K562 (cell line): ENCODE data around the gene ROS1. TPM values are rescaled to one million over a fixed set of nuclear protein-coding genes. Genes with fewer than 3 reads are reported as not detected.

Experiments used
- BCL6 ChIP-seq: fragments of 250-450 bp; sonication (Bioruptor Pico); IDR thresholded peaks from 2 replicates; pipeline ENCODE4 v1.4.0; 2020
- CBX3 ChIP-seq, 2 experiments: IDR thresholded peaks; 1 replicate in 1 of 2; 2 replicates in 1 of 2; pipeline ENCODE4 v1.6.1; 2012; ENCODE audit warnings: inconsistent platforms in 2 of 2, low read length in 2 of 2, borderline replicate concordance in 1 of 2, control low read depth in 1 of 2
- CBX8 ChIP-seq: fragments of 200-600 bp; sonication (generic); IDR thresholded peaks from 2 replicates; pipeline ENCODE4 v1.6.1; 2012; ENCODE audit warnings: borderline replicate concordance, mixed run types, low read depth, mild to moderate bottlenecking, moderate library complexity, mixed read lengths, low read length, control low read depth, inconsistent platforms; ENCODE audit not compliant: poor library complexity, severe bottlenecking; ENCODE audit errors: extremely low read depth
- DPF2 ChIP-seq: fragments of 450-650 bp; IDR thresholded peaks from 2 replicates; pipeline ENCODE4 v1.6.1; 2016
- FOS ChIP-seq: IDR thresholded peaks from 3 replicates; pipeline ENCODE4 v1.6.1; 2011; ENCODE audit not compliant: insufficient read length; ENCODE audit errors: extremely low read depth
- FOSL1 ChIP-seq: fragments of 200-800 bp; sonication (Bioruptor generic); conservative IDR thresholded peaks from 2 replicates; pipeline ENCODE4 v1.6.1; 2016; ENCODE audit warnings: missing genetic modification characterization, missing compliant biosample characterization
- HMG20B ChIP-seq: fragments of 250-450 bp; sonication (Bioruptor Pico); IDR thresholded peaks from 2 replicates; pipeline ENCODE4 v1.5.0; 2021; ENCODE audit warnings: mild to moderate bottlenecking
- KLF16 ChIP-seq: IDR thresholded peaks from 2 replicates; pipeline ENCODE4 v1.6.1; 2016; ENCODE audit warnings: antibody characterized with exemption
- NCOA4 ChIP-seq: fragments of 450-650 bp; IDR thresholded peaks from 2 replicates; pipeline ENCODE4 v1.6.1; 2018; ENCODE audit warnings: mild to moderate bottlenecking; ENCODE audit not compliant: partially characterized antibody
- NFATC3 ChIP-seq: fragments of 450-650 bp; IDR thresholded peaks from 2 replicates; pipeline ENCODE4 v1.6.1; 2017; ENCODE audit warnings: mild to moderate bottlenecking
- NONO ChIP-seq, 2 experiments: fragments of 200-400 bp in 1 of 2; fragments of 450-650 bp in 1 of 2; formaldehyde crosslinking in 1 of 2; IDR thresholded peaks; 2 replicates each; pipeline ENCODE4 v1.6.1; 2017; ENCODE audit warnings: low read depth in 2 of 2, mild to moderate bottlenecking in 2 of 2, moderate library complexity in 2 of 2, low read length in 1 of 2
- TAF15 ChIP-seq: fragments of 200-400 bp; formaldehyde crosslinking; IDR thresholded peaks from 2 replicates; pipeline ENCODE4 v1.6.1; 2017; ENCODE audit warnings: mild to moderate bottlenecking, low read depth, low read length, moderate library complexity
- WHSC1 ChIP-seq: IDR thresholded peaks from one replicate; pipeline ENCODE4 v1.6.1; 2012; ENCODE audit warnings: low read length, control low read depth, inconsistent platforms
- ZNF3 ChIP-seq: fragments of 250-450 bp; sonication (Bioruptor Pico); IDR thresholded peaks from 2 replicates; pipeline ENCODE4 v1.5.0; 2021; ENCODE audit warnings: mild to moderate bottlenecking, moderate library complexity
- ZNF354B ChIP-seq: fragments of 250-450 bp; sonication (Bioruptor Pico); IDR thresholded peaks from 2 replicates; pipeline ENCODE4 v1.4.0; 2020
- polyA plus RNA-seq, 8 experiments: library from polyadenylated mRNA; depleted of rRNA in 4 of 8; stranded (reverse) in 5 of 8; unstranded in 3 of 8; fragments of >200 nt; fragmentation: Nextera tagmentation in 2 of 8; fragmentation: Illumina TruSeq in 1 of 8; extraction: Ambion mirVana in 2 of 8; extraction: Trizol in 1 of 8; gene quantifications; 2 replicates each; pipeline versions ENCODE4 v1.2.1 to v1.2.3, GENCODE V29; 2011 to 2014; ENCODE audit warnings: inconsistent platforms in 1 of 8, missing spikeins in 1 of 8
- total RNA-seq, 7 experiments: library from RNA; depleted of rRNA in 6 of 7; stranded (reverse); fragments of >200 nt in 6 of 7; fragmentation: Illumina TruSeq in 2 of 7; extraction: Trizol in 2 of 7; gene quantifications; 2 replicates each; pipeline versions ENCODE4 v1.2.1 to v1.2.3, GENCODE V29; 2011 to 2021; ENCODE audit warnings: low replicate concordance in 1 of 7
- TF ChIP-seq, protein P1 (sequence below): fragments of 250-450 bp; sonication (Bioruptor Pico); IDR thresholded peaks from 2 replicates; pipeline ENCODE4 v1.9.0; 2021; ENCODE audit warnings: mild to moderate bottlenecking, inconsistent platforms
- TF ChIP-seq, protein P2 (sequence below): sonication (generic); formaldehyde crosslinking; IDR thresholded peaks from 2 replicates; pipeline ENCODE4 v1.8.1; 2022; ENCODE audit warnings: missing genetic modification reagents
- TF ChIP-seq, protein P3 (sequence below): IDR thresholded peaks from 2 replicates; pipeline ENCODE4 v1.6.1; 2014; ENCODE audit warnings: antibody characterized with exemption

The ROS1 gene
- total and polyA plus RNA-seq, 9 of the 15 experiments (the other 6 are each of a cell fraction or from before 2014, with no cell fraction given): under 0.01 to 0.16 (median 0.04) TPM; not detected in 6

DNA sequence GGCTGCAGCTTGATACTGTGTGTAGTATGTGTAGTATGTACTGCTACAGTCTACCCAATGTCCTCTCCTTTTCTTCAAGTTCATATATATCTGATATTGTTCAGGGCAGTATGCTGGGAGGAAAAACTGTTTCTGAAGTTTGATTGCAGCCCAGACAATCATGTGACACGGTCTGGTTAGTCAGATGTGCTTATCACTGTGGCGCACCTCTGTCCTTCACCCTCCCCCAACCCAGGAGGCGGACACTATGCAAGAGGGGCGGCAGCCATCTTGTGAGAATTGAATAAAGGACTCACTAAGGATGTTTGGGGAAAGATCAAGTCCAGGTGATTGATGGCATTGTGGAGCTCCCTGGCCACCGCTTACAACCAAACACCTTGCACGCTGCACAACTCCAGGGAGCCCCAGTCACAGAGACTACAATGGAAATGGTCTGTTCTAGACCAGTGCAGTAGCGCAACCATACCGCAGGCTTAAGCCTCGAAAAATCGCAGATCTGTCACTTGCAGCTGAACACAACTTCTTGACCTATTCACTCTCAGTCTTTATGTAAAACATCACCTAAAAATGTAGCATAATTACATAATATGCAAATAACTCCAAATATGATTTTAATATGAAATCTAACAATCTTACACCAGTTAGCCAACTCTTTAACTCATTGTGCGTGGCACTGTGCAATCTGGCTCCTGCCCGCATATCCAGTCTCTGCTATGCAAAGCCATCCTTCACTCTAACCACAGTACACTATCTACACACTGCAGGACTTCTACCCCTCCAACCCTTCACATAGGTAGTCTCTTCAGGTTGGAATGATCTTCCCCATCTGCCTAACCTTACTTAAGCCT lies 81.1 kb downstream of the ROS1 start (continued):
- peak; percentile 68 for TF ChIP-seq FOSL1 (tag)
- no peak for TF ChIP-seq HMG20B (CRISPR knock-in tag)
- peak in 1 of 2 experiments; percentile 66; a peak in 1 of 3 replicates for TF ChIP-seq CBX3 (IDR thresholded peaks at IDR 0.05; ENCODE audit: borderline replicate concordance in 1 of 2, low read length in 2 of 2)
- peak; percentile 28; the same call in 1 of the 2 replicates for TF ChIP-seq DPF2
- TF ChIP-seq, protein P1, sequence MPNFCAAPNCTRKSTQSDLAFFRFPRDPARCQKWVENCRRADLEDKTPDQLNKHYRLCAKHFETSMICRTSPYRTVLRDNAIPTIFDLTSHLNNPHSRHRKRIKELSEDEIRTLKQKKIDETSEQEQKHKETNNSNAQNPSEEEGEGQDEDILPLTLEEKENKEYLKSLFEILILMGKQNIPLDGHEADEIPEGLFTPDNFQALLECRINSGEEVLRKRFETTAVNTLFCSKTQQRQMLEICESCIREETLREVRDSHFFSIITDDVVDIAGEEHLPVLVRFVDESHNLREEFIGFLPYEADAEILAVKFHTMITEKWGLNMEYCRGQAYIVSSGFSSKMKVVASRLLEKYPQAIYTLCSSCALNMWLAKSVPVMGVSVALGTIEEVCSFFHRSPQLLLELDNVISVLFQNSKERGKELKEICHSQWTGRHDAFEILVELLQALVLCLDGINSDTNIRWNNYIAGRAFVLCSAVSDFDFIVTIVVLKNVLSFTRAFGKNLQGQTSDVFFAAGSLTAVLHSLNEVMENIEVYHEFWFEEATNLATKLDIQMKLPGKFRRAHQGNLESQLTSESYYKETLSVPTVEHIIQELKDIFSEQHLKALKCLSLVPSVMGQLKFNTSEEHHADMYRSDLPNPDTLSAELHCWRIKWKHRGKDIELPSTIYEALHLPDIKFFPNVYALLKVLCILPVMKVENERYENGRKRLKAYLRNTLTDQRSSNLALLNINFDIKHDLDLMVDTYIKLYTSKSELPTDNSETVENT: no peak
- TF ChIP-seq, protein P2, sequence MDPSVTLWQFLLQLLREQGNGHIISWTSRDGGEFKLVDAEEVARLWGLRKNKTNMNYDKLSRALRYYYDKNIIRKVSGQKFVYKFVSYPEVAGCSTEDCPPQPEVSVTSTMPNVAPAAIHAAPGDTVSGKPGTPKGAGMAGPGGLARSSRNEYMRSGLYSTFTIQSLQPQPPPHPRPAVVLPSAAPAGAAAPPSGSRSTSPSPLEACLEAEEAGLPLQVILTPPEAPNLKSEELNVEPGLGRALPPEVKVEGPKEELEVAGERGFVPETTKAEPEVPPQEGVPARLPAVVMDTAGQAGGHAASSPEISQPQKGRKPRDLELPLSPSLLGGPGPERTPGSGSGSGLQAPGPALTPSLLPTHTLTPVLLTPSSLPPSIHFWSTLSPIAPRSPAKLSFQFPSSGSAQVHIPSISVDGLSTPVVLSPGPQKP (CRISPR knock-in tag): no peak
- 0 out of 2 replicates have a peak, but pooled peaks have one; percentile 41 for TF ChIP-seq KLF16
- no peak for TF ChIP-seq ZNF3 (CRISPR knock-in tag)
- TF ChIP-seq, protein P3, sequence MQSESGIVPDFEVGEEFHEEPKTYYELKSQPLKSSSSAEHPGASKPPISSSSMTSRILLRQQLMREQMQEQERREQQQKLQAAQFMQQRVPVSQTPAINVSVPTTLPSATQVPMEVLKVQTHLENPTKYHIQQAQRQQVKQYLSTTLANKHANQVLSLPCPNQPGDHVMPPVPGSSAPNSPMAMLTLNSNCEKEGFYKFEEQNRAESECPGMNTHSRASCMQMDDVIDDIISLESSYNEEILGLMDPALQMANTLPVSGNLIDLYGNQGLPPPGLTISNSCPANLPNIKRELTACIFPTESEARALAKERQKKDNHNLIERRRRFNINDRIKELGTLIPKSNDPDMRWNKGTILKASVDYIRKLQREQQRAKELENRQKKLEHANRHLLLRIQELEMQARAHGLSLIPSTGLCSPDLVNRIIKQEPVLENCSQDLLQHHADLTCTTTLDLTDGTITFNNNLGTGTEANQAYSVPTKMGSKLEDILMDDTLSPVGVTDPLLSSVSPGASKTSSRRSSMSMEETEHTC: peak; percentile 40; the same call in 1 of the 2 replicates
- TF ChIP-seq TAF15: no peak
- TF ChIP-seq WHSC1: no peak
- no peak for TF ChIP-seq FOS
- TF ChIP-seq CBX8: no peak
- TF ChIP-seq ZNF354B: no peak
- TF ChIP-seq BCL6 (CRISPR knock-in tag): no peak
- TF ChIP-seq NCOA4: no peak
- TF ChIP-seq NFATC3: no peak
- no peak for TF ChIP-seq NONO (IDR thresholded peaks at IDR 0.05; ENCODE audit: low read depth in 2 of 2, low read length in 1 of 2)
- TF ChIP-seq, all 486 proteins: peak for 34
